Heart left ventricle (tissue), 13 donors: ENCODE measurements around the gene EIF3D.

Experiments
- CTCF ChIP-seq, 12 donors: fragments of 200-600 bp; sonication (generic) in 4 of 12; IDR thresholded peaks; one replicate each; pipeline versions ENCODE4 v1.5.0 to v1.8.0; 2018 to 2022; ENCODE audit warnings: antibody characterized with exemption in 12 of 12, mild to moderate bottlenecking in 5 of 12
- POLR2A ChIP-seq, 2 donors: fragments of 450-650 bp; IDR thresholded peaks; one replicate each; pipeline ENCODE4 v1.6.1; 2017; ENCODE audit warnings: antibody characterized with exemption in 2 of 2, mild to moderate bottlenecking in 2 of 2, moderate library complexity in 2 of 2
- donor health status: ischemic (EF 13 %, LVEDD 7.1; RV severe dilation, severe dysfunction).
- donor health status: DM: no; HTN: yes; CAD: no.
- donor health status: DM: no; HTN: no; CAD: no.
- donor health status: ischemic (EF 25% LVEDD 6.9; RV normal size, moderate dysfunction).
- donor health status: ischemic (EF 25% LVEDD 5.7; RV mildly dilated, moderate dysfunction).
- donor health status: ischemic (EF 35%, LVEDD 5.7; RV mildly dilated, moderate dysfunction).
- donor health status: nonischemic (EF 11% LVEDD 7.7; RV severe dilation, severe dysfunction).
- donor health status: DM: yes; HTN: yes; CAD: no.
- donor health status: PGD.
- donor health status: ischemic (EF 29% LVEDD 5.4; RV normal size, mild dysfunction).
- donor health status: nonischemic (EF 23%, LVEDD 6.1; RV moderate dilation, normal function).

- no peak for TF ChIP-seq POLR2A (IDR thresholded peaks at IDR 0.05)
- no peak for TF ChIP-seq CTCF (IDR thresholded peaks at IDR 0.05)
These were observed 16.0 kb downstream of the EIF3D start for GRCh38 chr22:36512991-36513390.
